ENCODE results near the gene CNTN1.

DNA sequence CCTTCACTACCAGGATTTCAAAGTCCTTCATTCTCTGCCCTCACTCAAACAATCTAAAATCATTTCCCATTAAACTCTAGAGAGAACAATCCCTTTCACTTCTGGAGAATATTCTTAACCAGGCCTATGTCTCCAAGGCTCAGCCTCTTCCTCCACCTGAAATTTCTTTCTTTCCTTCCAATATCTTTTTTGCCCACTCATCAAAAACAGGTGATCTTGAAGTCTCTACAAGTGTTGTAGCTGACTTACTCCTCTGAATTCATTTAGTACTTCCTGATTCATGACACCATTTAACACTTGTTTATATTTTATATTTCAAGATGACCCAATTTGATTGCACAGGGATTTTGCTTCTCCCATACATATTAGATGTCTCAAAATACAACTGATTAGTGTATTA is 429.1 kb downstream of the CNTN1 start:
- no peak for TF ChIP-seq TAF1 (IDR thresholded peaks at IDR 0.05; ENCODE audit: borderline replicate concordance, low read depth, low read length)
- TF ChIP-seq POLR2AphosphoS5 (IDR thresholded peaks at IDR 0.05; ENCODE audit: low read depth, low read length), result no peak
- no peak for TF ChIP-seq POLR2A (IDR thresholded peaks at IDR 0.05; ENCODE audit: low read depth, low read length)
